Activated CD4-positive, alpha-beta T cell treated with anti-CD3 and anti-CD28 coated beads for 1 hour (primary cell): ENCODE measurements around the gene IMMP2L.
"Not testable (repeated sequence)": the region's sequence is repeated elsewhere in the genome, so short reads cannot be mapped to it uniquely, and the experiment has no call there.

Experiments
- DNase-seq: peaks from one replicate; pipeline ENCODE4 v3.0.0-alpha.2; 2020

IMMP2L gene

GRCh38 chr7:111561904-111562732 lies at the start of gene IMMP2L:
IMMP2L (minus strand) TSS chr7:111562492.
- DNase-seq, result peak; percentile 84

DNA sequence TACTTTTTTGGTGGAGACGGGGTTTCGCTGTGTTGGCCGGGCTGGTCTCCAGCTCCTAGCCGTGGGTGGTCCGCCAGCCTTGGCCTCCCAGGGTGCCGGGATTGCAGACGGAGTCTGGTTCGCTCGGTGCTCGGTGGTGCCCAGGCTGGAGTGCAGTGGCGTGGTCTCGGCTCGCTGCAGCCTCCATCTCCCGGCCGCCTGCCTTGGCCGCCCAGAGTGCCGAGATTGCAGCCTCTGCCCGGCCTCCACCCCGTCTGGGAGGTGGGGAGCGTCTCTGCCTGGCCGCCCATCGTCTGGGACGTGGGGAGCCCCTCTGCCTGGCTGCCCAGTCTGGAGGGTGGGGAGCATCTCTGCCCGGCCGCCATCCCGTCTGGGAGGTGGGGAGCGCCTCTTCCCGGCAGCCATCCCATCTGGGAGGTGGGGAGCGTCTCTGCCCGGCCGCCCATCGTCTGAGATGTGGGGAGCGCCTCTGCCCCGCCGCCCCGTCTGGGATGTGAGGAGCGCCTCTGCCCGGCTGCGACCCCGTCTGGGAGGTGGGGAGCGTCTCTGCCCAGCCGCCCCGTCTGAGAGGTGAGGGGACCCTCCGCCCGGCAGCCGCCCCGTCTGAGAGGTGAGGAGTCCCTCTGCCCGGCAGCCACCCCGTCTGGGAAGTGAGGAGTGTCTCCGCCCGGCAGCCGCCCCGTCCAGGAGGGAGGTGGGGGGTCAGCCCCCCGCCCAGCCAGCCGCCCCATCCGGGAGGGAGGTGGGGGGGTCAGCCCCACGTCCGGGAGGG lies 47.4 kb upstream of the IMMP2L start:
- DNase-seq, result not testable (repeated sequence)

DNA sequence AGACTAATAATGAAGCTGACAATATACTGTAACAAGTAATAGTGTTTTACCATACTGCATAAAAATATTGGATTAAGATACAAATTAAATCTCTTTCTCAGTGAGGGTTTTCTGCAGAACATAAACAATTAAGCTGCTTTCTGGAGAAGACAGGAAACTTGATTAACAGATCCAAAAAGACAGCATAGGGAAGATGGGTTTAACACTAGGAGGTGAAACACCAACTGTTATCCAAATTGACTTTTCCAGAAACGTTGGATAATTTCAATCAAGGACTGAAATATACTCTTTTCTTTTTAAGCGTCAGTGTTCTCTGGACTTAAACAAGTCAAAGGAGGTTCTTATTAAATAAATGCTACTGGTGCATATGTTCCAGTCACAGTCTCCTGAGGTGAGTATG lies 45.3 kb upstream of the IMMP2L start:
- no peak for DNase-seq

DNA sequence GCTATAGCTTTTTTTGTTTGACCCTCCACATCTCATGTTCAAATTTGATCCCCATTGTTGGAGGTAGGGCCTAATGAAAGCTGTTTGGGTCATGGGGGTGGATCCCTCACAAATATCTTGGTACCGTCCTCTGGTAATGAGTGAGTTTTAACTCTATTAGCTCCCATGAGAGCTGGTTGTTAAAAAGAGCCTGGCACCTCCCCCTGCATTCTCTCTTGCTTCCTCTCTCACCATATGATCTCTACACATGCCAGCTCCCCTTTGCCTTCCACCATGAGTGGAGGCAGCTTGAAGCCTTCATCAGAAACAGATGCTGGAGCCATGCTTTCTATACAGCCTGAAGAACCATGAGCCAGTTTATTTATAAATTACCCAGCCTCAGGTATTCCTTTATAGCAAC lies 43.0 kb upstream of the IMMP2L start:
- DNase-seq, result no peak

DNA sequence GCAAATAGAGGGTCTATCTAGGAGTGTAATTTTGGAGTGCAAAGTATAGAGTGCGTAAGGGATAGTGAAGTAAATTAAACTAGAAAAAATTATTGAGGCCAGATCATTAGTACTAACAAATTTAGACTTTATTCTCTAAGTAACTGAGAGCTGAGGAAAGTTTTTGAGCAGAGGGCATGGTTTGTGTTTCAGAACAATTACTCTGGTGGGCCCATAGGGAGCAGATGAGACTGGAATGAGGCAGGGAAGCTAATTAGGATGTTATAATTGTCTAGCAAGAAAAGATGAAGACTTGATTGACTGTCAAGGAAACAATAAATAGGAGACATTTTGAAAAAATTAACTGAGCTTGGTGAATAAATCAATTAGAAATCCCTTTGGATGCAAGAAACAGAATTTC lies 37.8 kb upstream of the IMMP2L start:
- no peak for DNase-seq

DNA sequence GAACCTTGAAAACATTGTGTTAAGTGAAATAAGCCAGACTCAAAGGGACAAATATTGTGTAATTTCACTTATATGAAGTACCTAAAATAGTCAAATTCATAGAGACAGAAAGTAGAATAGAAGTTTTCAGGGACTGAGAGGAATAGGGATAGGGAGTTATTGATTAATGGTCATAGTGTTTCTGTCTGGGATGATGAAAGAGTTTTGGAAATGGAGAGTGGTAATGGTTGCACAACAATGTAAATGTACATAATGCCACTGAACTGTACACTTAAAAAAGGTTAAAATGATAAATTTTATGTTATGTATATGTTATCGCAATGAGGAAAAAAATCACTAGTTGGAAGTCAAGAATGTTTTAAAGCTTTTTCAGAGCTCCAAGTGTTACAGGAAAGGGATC lies 33.5 kb upstream of the IMMP2L start:
- no peak for DNase-seq

- no peak for DNase-seq
Observed at GRCh38 chr7:111594602-111595001, 32.3 kb upstream of the IMMP2L start.

DNA sequence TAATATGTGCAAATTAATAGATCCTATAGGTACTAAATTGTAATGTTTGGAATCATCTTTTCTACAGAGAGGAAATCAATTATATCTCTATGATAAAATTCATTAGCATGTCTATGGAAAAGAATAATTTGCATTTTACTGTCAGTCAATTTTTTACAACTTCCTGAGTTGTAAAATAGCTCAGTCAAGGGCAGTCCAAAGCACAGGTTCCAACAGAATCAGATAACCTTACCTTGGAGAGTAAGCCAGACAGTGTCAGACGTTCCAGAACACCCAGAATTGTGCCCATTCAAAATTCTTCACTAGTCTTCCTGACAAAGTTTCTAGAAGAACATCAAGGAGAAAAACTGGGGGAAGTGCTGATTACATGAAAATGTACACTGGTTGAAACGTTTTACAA lies 31.1 kb upstream of the IMMP2L start:
- no peak for DNase-seq

DNA sequence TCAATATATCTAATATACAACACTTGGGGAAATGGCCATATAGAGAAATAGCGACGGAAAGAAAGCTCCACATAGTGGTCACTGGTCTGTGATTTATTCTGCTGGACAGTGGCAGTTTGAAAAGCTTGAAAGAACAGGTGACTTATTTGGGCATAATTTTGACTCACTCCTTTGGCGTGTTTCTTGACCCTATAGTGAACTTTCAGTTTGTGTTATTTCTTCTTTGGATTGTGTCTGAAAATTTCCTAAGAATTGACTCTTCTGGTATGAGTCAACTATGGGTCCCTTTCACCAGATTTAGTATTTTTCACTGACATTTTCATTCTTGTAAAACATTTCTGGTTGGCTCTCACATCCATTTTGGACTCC lies 25.8 kb upstream of the IMMP2L start:
- DNase-seq, result no peak

DNA sequence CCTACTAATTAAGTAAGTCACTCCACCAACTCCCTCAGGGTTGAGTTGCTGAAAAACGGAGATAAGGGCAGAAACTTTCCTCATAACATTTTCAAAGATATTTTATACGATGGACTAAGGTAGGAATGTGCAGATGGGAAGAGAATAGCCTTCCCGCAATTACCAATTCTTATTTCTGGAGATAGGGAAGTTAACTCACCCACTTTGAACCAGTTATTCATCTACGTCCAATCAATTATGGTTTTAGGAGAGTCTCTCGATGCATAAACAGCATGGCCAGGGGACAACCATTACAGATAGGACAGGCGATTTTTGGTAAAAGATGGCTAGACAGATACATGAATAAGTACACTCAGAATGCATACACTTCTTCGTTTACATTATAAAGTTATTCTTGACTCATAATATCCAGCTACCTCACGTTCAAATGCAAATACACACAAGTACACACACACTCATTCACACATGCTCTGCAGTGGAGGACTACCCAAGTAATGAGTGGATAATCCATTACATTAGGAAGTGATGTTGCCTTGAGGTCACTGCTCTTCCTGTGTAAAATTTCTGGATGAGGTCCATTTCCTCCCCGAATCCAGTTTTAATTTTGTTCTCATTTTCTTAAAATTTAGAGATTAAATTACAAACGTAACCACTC lies 25.2 kb upstream of the IMMP2L start:
- no peak for DNase-seq

DNA sequence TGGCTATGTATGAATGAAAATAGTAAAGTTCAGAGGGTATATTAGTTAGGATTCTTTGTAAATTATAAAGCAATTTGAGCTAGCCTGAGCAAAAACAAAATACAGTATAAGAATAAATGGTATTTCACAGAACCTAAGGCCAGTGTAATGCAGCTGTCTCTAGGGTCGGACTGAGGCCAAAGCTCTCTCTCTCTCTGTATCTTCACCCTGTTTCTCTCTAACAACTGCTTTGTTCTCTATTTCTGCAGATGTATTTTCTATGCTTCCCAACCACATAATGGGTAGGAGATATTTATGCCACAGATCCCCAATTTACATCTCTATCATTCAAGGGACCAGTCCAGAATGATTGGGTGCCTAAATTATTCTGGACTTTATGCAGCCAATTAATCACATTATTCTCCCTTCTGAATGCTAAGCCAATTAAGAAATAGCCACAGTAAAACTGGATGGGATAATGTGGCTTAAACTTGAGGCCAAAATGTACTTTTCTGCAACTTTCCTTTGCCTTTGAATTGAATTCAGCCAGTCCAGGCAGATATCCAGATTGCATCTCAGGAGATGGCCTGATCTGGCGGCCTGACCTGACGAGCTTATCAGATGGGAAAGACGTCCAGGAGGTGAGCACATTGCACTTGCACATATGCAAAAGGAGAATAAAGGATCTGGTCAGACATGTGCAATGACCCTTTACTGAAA lies 24.6 kb upstream of the IMMP2L start:
- no peak for DNase-seq

DNA sequence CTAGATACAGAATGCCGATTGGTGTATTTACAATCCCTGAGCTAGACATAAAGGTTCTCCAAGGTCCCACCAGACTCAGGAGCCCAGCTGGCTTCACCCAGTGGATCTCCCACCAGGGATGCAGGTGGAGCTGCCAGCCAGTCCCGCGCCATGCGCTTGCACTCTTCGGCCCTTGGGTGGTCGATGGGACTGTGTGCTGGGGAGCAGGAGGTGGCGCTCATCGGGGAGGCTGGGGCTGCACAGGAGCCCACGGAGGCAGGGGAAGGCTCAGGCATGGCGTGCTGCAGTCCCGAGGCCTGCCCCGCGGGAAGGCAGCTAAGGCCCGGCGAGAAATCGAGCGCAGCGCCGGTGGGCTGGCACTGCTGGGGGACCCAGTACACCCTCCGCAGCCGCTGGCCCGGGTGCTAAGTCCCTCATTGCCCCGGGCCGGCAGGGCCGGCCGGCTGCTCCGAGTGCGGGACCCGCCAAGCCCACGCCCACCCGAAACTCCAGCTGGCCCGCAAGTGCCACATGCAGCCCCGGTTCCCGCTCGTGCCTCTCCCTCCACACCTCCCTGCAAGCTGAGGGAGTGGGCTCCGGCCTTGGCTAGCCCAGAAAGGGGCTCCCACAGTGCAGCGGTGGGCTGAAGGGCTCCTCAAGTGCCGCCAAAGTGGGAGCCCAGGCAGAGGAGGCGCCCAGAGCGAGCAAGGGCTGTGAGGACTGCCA lies 19.6 kb upstream of the IMMP2L start:
- not testable (repeated sequence) for DNase-seq

DNA sequence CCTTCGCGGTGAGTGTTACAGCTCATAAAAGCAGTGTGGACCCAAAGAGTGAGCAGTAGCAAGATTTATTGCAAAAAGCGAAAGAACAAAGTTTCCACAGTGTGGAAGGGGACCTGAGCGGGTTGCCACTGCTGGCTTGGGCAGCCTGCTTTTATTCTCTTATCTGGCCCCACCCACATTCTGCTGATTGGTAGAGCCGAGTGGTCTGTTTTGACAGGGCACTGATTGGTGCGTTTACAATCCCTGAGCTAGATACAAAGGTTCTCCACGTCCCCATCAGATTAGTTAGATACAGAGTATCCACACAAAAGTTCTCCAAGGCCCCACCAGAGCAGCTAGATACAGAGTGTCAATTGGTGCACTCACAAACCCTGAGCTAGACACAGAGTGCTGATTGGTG lies 18.9 kb upstream of the IMMP2L start:
- not testable (repeated sequence) for DNase-seq

GRCh38 chr7:111578754-111579153 lies 16.5 kb upstream of the IMMP2L start:
- no peak for DNase-seq

DNA sequence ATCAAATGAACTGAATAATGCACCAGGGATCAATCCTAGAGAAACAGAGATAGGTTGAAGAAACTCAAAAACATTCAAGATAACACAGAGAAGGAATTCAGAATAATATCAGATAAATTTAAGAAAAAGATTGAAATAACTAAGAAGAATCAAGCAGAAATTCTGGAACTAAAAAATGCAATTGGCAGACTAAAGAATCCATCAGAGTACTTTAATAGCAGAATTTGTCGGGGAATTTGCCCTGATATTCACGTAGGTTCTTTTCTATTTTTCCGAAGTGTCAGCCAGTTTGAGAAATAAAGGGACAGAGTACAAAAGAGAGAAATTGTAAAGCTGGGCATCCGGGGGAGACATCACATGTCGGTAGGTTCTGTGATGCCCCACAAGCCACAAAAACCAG lies 9.4 kb upstream of the IMMP2L start:
- no peak for DNase-seq

- DNase-seq, result no peak
Observed at GRCh38 chr7:111568870-111569462, 6.7 kb upstream of the IMMP2L start.

DNA sequence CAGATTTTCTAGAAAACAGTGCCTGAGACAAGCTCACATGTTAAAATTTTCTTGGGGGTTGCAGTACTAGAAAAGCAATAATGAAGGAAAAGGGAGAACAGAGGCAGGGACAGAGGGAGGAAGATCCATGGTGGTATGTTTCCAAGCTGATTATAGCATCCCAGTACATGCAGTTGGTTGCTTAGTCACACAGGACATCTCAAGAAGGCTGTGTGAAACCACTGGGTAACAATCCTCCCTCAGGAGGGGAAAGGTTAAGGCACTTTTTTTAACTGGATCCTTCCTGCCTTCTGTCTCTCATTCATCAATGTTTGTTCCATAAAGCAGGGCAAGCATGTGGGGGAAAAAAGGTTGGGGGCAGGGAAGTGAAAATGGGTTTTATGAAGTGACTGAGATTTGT lies 6.1 kb upstream of the IMMP2L start:
- DNase-seq, result no peak

GRCh38 chr7:111564078-111564477 lies 1.8 kb upstream of the IMMP2L start:
- DNase-seq, result no peak

DNA sequence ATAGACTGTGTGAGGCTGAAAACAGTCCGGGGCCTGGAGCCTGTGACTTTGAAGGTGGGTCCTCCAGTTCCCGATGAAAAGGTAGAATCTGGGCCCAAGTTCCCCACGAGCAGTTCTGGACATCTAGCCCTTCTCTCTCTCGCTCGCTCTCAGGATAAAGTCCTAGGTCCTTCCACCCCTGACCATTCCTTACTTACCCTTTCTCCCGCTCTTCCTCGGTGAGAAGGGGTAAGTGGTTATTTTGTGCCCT lies 713 bp downstream of the IMMP2L start:
- no peak for DNase-seq

DNA sequence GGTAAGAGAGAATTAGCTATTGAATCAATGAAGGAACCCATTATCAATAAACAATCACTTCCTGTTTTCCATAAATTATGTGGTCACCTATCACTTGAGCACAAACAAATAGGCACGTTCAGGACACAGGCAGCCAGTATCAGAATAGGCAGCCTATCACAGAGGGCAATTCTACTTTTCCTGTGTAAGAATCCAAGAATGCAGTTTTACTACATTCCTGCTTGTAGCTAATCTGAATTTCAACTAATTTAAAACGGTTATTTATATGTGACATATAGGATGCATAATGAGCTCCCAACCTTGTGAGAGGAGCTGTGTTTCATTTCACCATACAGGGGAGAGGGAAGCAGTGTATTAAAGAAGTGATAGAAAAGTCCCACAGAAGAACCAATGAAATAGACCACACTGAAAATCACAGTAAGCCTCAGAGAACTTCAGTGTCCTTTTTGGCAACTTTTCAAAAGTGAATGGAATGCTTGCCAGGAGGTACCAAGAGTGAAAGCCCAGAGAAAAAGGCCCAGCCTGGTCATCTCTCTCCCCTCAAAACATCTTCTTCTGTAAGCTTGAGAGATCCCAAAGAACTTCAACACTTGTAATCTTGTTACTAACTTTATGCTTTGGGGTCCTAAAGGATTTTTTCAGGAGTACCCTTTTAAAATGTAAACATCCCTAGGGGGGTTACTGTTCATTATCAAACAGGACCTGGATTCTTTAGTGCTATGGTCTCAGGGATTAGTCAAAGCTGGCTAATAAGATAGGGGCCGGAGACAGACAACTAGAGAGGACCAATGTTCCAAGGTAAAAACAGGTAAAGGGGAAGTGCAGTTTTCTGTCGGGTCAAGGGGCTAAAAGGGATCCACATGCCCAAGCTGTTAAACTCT lies 1.3 kb downstream of the IMMP2L start:
- DNase-seq, result no peak

DNA sequence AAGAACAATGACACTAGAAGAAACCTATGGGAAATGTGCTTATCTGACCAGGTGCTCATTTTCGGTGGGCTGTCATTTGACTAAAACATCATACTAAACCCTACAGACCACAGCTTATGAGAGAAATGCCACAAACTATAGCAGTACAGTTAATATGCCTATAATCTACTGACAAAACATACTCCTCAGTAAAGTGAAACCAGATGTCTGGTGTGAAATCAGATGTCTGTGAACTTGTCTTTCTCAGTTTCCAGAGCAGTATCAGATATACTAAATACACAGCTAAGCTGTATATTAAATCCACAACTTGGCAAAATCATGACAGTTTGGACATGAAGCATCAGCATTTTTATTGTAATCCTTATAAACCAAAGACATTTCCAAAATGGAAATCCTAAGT lies 3.3 kb downstream of the IMMP2L start:
- no peak for DNase-seq
